Eye (tissue), 1 donor: ENCODE results near the gene TTLL11.
A peak's percentile ranks its signal among the peaks of the same experiment; 100 is the strongest.

ENCODE experiments used
- DNase-seq: peaks from one replicate; pipeline ENCODE4 v3.0.0-alpha.2; 2015

The TTLL11 gene

GRCh38 chr9:121780177-121781040 is 312.7 kb downstream of the TTLL11 start:
- DNase-seq, result peak; percentile 16

- DNase-seq, result peak; percentile 21
Measured at GRCh38 chr9:121779381-121780117, 313.6 kb downstream of the TTLL11 start.

GRCh38 chr9:121778252-121779225 is 314.6 kb downstream of the TTLL11 start:
- no peak for DNase-seq

GRCh38 chr9:121776739-121777637 is 316.1 kb downstream of the TTLL11 start:
- DNase-seq, result no peak

- no peak for DNase-seq
Measured at GRCh38 chr9:121776001-121776738, 316.9 kb downstream of the TTLL11 start.

GRCh38 chr9:121774715-121775613 is 318.1 kb downstream of the TTLL11 start:
- DNase-seq, result peak; percentile 20

- no peak for DNase-seq
Measured at GRCh38 chr9:121773954-121774714, 319.0 kb downstream of the TTLL11 start.

GRCh38 chr9:121773286-121773953 is 319.7 kb downstream of the TTLL11 start:
- DNase-seq, result no peak

GRCh38 chr9:121772600-121773285 is 320.4 kb downstream of the TTLL11 start:
- DNase-seq, result no peak
